ENCODE results near the gene GRIK4. TPM values are rescaled to one million over a fixed set of nuclear protein-coding genes. Genes with fewer than 3 reads are reported as not detected.

The GRIK4 gene
- total RNA-seq, 1 experiment from 2014 or later, result 3.3 TPM

DNA sequence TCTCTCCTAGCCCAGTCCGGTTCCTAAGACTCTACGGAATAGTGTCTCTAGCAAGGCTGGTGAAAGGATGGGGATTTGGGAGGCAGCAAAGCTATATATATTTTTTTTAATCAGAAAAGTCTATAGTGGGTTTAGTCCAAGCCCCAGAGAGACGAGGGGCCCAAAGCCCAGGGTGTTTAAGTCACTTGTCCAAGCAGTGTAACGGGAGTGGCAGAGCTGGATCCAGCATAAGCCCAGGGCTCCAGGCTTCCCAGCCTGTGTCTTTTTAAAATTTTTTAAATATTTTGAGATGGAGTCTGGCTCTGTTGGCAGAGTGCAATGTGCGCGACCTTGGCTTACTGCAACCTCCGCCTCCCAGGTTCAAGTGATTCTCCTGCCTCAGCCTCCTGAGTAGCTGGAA lies 6.8 kb downstream of the GRIK4 start (continued):
- TF ChIP-seq, protein P1, sequence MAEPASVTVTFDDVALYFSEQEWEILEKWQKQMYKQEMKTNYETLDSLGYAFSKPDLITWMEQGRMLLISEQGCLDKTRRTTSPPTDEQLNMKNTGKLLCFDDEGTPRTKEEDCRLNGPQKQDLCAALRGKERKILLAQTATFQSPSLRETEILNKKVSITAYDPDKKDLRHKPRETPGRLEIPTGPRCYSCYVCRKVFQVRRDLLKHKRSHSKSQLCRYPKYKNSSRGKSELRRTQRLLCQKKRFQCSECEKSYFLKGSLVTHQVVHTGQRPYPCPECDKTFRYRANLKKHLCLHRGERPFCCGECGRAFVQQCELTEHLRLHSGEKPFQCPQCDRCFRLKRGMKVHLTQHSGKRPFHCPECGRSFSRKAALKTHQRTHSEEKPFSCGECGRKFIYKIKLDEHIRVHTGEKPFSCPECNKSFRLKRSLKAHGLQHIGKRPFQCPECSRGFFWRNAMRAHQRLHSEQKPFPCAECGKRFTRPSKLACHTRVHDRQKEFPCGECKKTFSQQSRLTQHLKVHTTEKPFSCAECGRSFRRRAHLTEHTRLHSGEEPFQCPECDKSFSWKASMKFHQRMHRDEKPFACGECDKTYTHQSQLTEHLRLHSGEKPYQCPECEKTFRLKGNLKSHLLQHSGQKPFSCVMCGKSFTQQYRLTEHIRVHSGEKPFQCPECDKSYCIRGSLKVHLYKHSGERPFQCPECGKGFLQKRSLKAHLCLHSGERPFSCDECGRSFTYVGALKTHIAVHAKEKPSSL (CRISPR knock-in tag; conservative IDR thresholded peaks at IDR 0.05), result no peak
- TF ChIP-seq ZNF121 (CRISPR knock-in tag; IDR thresholded peaks at IDR 0.05), result no peak

DNA sequence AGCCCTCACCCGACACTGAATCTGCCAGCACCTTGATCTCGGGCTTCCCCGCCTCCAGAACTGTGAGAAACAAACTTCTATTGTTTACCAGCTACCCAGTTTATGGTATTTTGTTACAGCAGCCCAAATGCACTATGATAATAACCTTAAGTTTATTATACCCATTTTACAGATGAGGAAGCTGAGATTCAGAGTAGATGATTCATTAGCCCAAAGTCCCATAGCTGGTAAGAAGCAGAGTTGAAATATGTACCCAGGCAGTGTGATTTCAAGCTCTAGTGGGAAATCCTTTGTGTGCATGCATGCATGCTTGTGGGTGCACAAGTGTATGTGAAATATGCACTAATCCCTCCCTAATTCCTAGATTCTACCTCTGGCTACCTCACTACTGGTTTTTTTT lies 7.9 kb downstream of the GRIK4 start:
- ChIA-PET POLR2A (no interaction called here), CTCF (no interaction called here)
- DNase-seq (ENCODE audit: low spot score) (no peak), ATAC-seq (no peak)
- Mint-ChIP-seq H3K4me1 (peaks cover 44% of the 10 kb centered on the region), H3K4me3 (no peak overlapping the region), H3K27ac (no peak overlapping the region), H3K27me3 (ENCODE audit: low read depth) (peaks cover 3% of the 10 kb centered on the region; the same call in 1 of the 2 replicates), H3K36me3 (no peaks in the 10 kb centered on the region), H3K9me3 (no peaks in the 10 kb centered on the region)
- TF ChIP-seq FOXJ3 (CRISPR knock-in tag; IDR thresholded peaks at IDR 0.05; ENCODE audit: borderline replicate concordance), result no peak
- TF ChIP-seq, protein P2, sequence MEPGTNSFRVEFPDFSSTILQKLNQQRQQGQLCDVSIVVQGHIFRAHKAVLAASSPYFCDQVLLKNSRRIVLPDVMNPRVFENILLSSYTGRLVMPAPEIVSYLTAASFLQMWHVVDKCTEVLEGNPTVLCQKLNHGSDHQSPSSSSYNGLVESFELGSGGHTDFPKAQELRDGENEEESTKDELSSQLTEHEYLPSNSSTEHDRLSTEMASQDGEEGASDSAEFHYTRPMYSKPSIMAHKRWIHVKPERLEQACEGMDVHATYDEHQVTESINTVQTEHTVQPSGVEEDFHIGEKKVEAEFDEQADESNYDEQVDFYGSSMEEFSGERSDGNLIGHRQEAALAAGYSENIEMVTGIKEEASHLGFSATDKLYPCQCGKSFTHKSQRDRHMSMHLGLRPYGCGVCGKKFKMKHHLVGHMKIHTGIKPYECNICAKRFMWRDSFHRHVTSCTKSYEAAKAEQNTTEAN (CRISPR knock-in tag; IDR thresholded peaks at IDR 0.05), result no peak
- TF ChIP-seq, protein P3, sequence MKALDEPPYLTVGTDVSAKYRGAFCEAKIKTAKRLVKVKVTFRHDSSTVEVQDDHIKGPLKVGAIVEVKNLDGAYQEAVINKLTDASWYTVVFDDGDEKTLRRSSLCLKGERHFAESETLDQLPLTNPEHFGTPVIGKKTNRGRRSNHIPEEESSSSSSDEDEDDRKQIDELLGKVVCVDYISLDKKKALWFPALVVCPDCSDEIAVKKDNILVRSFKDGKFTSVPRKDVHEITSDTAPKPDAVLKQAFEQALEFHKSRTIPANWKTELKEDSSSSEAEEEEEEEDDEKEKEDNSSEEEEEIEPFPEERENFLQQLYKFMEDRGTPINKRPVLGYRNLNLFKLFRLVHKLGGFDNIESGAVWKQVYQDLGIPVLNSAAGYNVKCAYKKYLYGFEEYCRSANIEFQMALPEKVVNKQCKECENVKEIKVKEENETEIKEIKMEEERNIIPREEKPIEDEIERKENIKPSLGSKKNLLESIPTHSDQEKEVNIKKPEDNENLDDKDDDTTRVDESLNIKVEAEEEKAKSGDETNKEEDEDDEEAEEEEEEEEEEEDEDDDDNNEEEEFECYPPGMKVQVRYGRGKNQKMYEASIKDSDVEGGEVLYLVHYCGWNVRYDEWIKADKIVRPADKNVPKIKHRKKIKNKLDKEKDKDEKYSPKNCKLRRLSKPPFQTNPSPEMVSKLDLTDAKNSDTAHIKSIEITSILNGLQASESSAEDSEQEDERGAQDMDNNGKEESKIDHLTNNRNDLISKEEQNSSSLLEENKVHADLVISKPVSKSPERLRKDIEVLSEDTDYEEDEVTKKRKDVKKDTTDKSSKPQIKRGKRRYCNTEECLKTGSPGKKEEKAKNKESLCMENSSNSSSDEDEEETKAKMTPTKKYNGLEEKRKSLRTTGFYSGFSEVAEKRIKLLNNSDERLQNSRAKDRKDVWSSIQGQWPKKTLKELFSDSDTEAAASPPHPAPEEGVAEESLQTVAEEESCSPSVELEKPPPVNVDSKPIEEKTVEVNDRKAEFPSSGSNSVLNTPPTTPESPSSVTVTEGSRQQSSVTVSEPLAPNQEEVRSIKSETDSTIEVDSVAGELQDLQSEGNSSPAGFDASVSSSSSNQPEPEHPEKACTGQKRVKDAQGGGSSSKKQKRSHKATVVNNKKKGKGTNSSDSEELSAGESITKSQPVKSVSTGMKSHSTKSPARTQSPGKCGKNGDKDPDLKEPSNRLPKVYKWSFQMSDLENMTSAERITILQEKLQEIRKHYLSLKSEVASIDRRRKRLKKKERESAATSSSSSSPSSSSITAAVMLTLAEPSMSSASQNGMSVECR (CRISPR knock-in tag; IDR thresholded peaks at IDR 0.05; ENCODE audit: borderline replicate concordance), result no peak
- TF ChIP-seq NFYB (CRISPR knock-in tag; conservative IDR thresholded peaks at IDR 0.05; ENCODE audit: low read depth), result no peak

DNA sequence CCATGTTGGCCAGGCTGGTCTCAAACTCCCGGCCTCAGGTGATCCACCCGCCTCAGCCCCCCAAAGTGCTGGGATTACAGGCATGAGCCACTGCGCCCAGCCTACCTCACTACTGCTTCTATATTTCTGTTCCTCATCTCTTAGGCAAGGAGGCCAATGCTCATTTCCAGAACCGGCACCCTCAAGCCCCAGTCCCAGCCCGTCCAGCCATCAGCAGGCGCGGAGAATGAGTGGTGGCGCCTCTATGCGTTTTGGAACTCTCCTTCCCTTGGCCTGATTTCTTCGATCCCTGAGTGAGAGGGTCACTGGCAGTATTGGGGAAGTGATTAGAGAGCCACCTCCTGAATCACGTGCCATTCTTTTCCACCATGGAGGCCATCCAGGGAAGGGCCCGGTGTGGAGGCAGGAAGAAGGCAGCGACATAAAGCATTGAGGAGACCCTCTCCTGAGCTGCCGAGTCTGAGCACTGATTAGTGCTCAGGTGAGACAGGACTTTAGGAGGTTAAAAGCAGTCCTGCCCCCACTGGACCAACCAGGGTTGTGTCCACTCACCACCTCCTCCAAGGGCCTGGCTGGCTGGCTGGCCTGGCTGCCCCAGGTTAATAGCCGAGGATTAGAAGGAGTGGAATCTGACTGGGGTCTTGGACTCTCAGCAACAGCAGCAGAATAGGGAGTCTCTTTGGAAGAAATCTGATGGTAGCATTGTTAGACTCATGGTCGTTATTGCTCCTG lies 8.7 kb downstream of the GRIK4 start:
- H3K36me3 Mint-ChIP-seq, result no peaks in the 10 kb centered on the region
- H3K4me3 Mint-ChIP-seq, result no peak overlapping the region
- peaks cover 3% of the 10 kb centered on the region; the same call in 1 of the 2 replicates for H3K27me3 Mint-ChIP-seq (ENCODE audit: low read depth)
- H3K9me3 Mint-ChIP-seq, result no peaks in the 10 kb centered on the region
- H3K4me1 Mint-ChIP-seq, result peaks cover 49% of the 10 kb centered on the region
- DNase-seq (ENCODE audit: low spot score) (no peak), ATAC-seq (no peak)
- ChIA-PET POLR2A (no interaction called here), CTCF (no interaction called here)
- H3K27ac Mint-ChIP-seq, result no peak overlapping the region
- TF ChIP-seq FOXP1 (CRISPR knock-in tag; IDR thresholded peaks at IDR 0.05; ENCODE audit: borderline replicate concordance) (no peak), HMGA2 (CRISPR knock-in tag; IDR thresholded peaks at IDR 0.05) (no peak), ZNF317 (CRISPR knock-in tag; IDR thresholded peaks at IDR 0.05; ENCODE audit: borderline replicate concordance, low read depth) (no peak), TEAD1 (CRISPR knock-in tag; IDR thresholded peaks at IDR 0.05) (no peak), NFE2L1 (CRISPR knock-in tag; IDR thresholded peaks at IDR 0.05) (no peak), ZNF671 (CRISPR knock-in tag; IDR thresholded peaks at IDR 0.05) (no peak), IRF2 (CRISPR knock-in tag; IDR thresholded peaks at IDR 0.05; ENCODE audit: borderline replicate concordance, low read depth) (no peak), NFATC4 (CRISPR knock-in tag; IDR thresholded peaks at IDR 0.05) (no peak)
- TF ChIP-seq, protein P4, sequence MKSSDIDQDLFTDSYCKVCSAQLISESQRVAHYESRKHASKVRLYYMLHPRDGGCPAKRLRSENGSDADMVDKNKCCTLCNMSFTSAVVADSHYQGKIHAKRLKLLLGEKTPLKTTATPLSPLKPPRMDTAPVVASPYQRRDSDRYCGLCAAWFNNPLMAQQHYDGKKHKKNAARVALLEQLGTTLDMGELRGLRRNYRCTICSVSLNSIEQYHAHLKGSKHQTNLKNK (CRISPR knock-in tag; IDR thresholded peaks at IDR 0.05), result no peak
- TF ChIP-seq, protein P5, sequence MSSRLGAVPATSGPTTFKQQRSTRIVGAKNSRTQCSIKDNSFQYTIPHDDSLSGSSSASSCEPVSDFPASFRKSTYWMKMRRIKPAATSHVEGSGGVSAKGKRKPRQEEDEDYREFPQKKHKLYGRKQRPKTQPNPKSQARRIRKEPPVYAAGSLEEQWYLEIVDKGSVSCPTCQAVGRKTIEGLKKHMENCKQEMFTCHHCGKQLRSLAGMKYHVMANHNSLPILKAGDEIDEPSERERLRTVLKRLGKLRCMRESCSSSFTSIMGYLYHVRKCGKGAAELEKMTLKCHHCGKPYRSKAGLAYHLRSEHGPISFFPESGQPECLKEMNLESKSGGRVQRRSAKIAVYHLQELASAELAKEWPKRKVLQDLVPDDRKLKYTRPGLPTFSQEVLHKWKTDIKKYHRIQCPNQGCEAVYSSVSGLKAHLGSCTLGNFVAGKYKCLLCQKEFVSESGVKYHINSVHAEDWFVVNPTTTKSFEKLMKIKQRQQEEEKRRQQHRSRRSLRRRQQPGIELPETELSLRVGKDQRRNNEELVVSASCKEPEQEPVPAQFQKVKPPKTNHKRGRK (CRISPR knock-in tag; IDR thresholded peaks at IDR 0.05; ENCODE audit: borderline replicate concordance), result no peak
- TF ChIP-seq, protein P1 (CRISPR knock-in tag; conservative IDR thresholded peaks at IDR 0.05), result no peak
- TF ChIP-seq, protein P6, sequence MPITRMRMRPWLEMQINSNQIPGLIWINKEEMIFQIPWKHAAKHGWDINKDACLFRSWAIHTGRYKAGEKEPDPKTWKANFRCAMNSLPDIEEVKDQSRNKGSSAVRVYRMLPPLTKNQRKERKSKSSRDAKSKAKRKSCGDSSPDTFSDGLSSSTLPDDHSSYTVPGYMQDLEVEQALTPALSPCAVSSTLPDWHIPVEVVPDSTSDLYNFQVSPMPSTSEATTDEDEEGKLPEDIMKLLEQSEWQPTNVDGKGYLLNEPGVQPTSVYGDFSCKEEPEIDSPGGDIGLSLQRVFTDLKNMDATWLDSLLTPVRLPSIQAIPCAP (CRISPR knock-in tag; IDR thresholded peaks at IDR 0.05), result no peak

Data from WTC11 (cell line).